ENCODE data around the gene ACTL9.
"Not testable (repeated sequence)": the region's sequence is repeated elsewhere in the genome, so short reads cannot be mapped to it uniquely, and the experiment has no call there.

Gene ACTL9

DNA sequence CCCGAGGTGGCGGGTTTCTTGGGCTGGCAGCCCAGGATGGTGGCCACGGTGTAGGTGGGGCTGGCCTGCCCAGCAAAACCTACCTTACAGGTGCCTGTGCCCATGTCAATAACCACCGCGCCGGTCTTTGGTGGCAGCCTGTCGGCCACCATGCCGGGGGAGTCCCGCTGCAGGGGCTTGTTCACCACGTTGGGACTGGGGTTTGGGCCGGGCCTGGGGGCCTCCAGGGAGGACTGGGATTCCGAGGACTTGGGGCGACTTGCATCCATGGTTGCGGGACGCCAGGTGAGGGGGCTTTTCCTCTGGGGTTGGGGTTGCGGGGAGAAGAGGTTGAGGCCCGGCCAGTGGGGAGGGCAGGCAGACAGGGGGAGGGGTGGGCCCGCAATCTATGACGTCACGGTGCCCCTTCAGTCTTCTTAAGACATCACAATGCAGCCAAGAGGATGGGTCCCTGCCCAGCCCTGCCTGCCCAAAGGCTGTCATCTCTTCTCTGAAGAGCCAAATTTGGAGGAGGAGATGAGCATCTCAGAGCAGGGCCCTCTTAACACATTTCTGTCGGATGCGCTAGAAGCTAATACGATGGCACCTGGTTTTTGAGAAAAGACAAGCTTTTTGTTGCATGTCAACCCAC is at the start of gene ACTL9:
ACTL9 (minus strand) TSS at position 363 of the 631 bp plus-strand sequence; CDS start at position 269, 94 bp downstream.
- H3K4me1 Mint-ChIP-seq (ENCODE audit: low read depth), result peaks cover 59% of the 10 kb centered on the region
- H3K27ac Mint-ChIP-seq, result no peak within 1 kb of the TSS
- no peaks in the 10 kb centered on the region for H3K36me3 Mint-ChIP-seq
- no peak within 1 kb of the TSS for H3K4me3 Mint-ChIP-seq
- no peaks in the 10 kb centered on the region for H3K9me3 Mint-ChIP-seq (ENCODE audit: low read depth)
- H3K27me3 Mint-ChIP-seq, result no peaks in the 10 kb centered on the region

GRCh38 chr19:8739291-8740065 is 40.9 kb upstream of the ACTL9 start:
- not testable (repeated sequence) for H3K9me3 Mint-ChIP-seq (ENCODE audit: low read depth); H3K4me1 Mint-ChIP-seq (ENCODE audit: low read depth); H3K27me3 Mint-ChIP-seq; H3K36me3 Mint-ChIP-seq; H3K4me3 Mint-ChIP-seq; H3K27ac Mint-ChIP-seq

- Mint-ChIP-seq H3K36me3 (no peaks in the 10 kb centered on the region), H3K4me1 (ENCODE audit: low read depth) (no peaks in the 10 kb centered on the region), H3K27me3 (peaks cover under 1% of the 10 kb centered on the region), H3K4me3 (no peak overlapping the region), H3K27ac (no peak overlapping the region), H3K9me3 (ENCODE audit: low read depth) (no peaks in the 10 kb centered on the region)
These were observed 39.8 kb upstream of the ACTL9 start for GRCh38 chr19:8738377-8738776.

DNA sequence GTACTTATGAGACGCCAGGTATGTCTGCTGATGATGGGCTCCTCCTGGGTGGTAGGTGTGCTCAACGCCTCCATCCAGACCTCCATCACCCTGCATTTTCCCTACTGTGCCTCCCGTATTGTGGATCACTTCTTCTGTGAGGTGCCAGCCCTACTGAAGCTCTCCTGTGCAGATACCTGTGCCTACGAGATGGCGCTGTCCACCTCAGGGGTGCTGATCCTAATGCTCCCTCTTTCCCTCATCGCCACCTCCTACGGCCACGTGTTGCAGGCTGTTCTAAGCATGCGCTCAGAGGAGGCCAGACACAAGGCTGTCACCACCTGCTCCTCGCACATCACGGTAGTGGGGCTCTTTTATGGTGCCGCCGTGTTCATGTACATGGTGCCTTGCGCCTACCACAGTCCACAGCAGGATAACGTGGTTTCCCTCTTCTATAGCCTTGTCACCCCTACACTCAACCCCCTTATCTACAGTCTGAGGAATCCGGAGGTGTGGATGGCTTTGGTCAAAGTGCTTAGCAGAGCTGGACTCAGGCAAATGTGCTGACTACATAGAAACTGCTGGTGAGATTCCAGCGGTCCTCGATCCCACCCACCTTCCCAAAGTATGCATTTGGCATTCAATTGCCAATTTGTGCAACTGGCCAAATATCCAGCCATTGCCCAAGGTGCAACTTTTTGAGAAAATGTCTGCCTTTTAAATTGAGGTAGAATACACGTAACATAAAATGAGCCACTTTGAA is 33.0 kb upstream of the ACTL9 start:
- Mint-ChIP-seq H3K36me3 (no peaks in the 10 kb centered on the region), H3K9me3 (ENCODE audit: low read depth) (no peaks in the 10 kb centered on the region), H3K27ac (no peak overlapping the region), H3K4me1 (ENCODE audit: low read depth) (no peaks in the 10 kb centered on the region), H3K4me3 (no peak overlapping the region), H3K27me3 (peaks cover 2% of the 10 kb centered on the region)

GRCh38 chr19:8724276-8724675 is 25.7 kb upstream of the ACTL9 start:
- Mint-ChIP-seq H3K9me3 (ENCODE audit: low read depth) (no peaks in the 10 kb centered on the region), H3K27ac (no peak overlapping the region), H3K27me3 (peaks cover 10% of the 10 kb centered on the region), H3K36me3 (peaks cover 3% of the 10 kb centered on the region), H3K4me1 (ENCODE audit: low read depth) (no peaks in the 10 kb centered on the region), H3K4me3 (no peak overlapping the region)

DNA sequence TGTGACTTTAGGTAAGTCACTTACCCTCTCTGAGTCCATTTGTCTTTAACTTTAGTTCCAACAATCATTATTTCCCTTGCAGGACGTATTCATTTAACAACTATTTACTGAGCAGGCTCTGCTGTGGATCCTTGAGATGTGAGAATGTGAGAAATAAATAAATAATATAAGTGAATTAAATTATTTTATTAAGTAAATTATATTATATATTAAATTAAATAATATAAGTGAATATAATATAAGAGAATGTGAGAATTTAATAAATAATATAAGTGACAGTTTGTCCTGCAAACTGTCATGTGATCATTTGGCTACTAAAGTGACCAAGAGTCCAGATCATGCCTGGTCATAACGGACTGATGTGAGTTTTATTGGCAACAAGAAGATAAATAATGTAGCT is 23.4 kb upstream of the ACTL9 start:
- Mint-ChIP-seq H3K4me1 (ENCODE audit: low read depth) (no peaks in the 10 kb centered on the region), H3K9me3 (ENCODE audit: low read depth) (peaks cover 3% of the 10 kb centered on the region), H3K27ac (no peak overlapping the region), H3K36me3 (peaks cover 5% of the 10 kb centered on the region), H3K27me3 (peaks cover 10% of the 10 kb centered on the region), H3K4me3 (no peak overlapping the region)

- H3K4me1 Mint-ChIP-seq (ENCODE audit: low read depth), result no peaks in the 10 kb centered on the region
- peaks cover 5% of the 10 kb centered on the region for H3K36me3 Mint-ChIP-seq
- H3K9me3 Mint-ChIP-seq (ENCODE audit: low read depth), result peaks cover 3% of the 10 kb centered on the region
- H3K27me3 Mint-ChIP-seq, result peaks cover 8% of the 10 kb centered on the region
- no peak within 1 kb of the TSS for H3K4me3 Mint-ChIP-seq
- H3K27ac Mint-ChIP-seq, result no peak within 1 kb of the TSS
These were observed 22.7 kb upstream of the ACTL9 start, which contains the start of gene OR2Z1 for GRCh38 chr19:8721334-8721733. OR2Z1 (plus strand) TSS chr19:8721634; CDS start chr19:8731029, 9,395 bp downstream.

- not testable (repeated sequence) for H3K4me3 Mint-ChIP-seq; H3K9me3 Mint-ChIP-seq (ENCODE audit: low read depth); H3K27me3 Mint-ChIP-seq; H3K36me3 Mint-ChIP-seq; H3K27ac Mint-ChIP-seq
- H3K4me1 Mint-ChIP-seq (ENCODE audit: low read depth), result peaks cover 15% of the 10 kb centered on the region
These were observed 11.7 kb upstream of the ACTL9 start for GRCh38 chr19:8710337-8710736.

DNA sequence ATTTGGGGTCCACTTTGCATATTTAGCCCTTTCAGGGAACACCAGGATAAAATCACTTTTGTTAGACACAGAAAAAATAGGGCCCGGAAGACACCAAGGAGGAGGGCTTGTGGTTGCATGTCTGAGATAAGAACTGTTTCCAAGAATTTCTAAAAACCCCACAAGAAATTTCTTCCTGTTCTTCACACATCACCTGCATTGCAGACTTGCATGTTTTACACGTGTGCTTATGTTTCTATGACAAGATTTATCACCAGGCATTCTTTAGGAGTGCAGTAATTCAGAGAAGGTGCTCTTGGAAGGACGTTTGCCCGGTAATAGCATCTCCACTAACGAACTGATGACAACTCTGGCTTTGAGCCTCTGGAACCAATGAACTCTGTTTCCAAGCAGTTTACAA is 7.1 kb upstream of the ACTL9 start:
- peak overlapping the region; percentile 74 for H3K27ac Mint-ChIP-seq
- H3K27me3 Mint-ChIP-seq, result no peaks in the 10 kb centered on the region
- H3K4me3 Mint-ChIP-seq, result peak overlapping the region; percentile 24
- peaks cover 57% of the 10 kb centered on the region for H3K4me1 Mint-ChIP-seq (ENCODE audit: low read depth)
- no peaks in the 10 kb centered on the region for H3K9me3 Mint-ChIP-seq (ENCODE audit: low read depth)
- H3K36me3 Mint-ChIP-seq, result no peaks in the 10 kb centered on the region

- Mint-ChIP-seq H3K4me1 (ENCODE audit: low read depth) (peaks cover 60% of the 10 kb centered on the region), H3K4me3 (peak overlapping the region; percentile 24), H3K27ac (peak overlapping the region; percentile 51)
- not testable (repeated sequence) for H3K36me3 Mint-ChIP-seq; H3K27me3 Mint-ChIP-seq; H3K9me3 Mint-ChIP-seq (ENCODE audit: low read depth)
These were observed 6.7 kb upstream of the ACTL9 start for GRCh38 chr19:8705304-8705703.

DNA sequence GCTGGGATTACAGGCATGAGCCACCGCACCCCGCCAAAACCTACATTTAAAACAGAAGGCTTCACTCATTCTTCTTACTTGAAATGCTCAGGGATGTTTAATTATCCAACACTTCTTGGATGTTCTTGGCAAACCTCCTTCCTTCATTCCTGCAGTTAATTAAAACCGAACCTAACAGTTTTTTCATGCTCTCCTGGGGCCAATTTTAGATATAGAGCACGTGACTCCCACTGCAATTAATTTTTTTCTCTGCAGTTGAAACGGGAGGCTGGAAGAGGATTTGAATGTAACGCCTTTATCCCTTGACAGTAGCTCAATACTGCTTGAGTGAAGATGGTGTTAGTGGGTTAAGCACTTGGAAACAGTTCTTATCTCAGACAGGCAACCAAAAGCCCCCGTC is 4.6 kb upstream of the ACTL9 start:
- no peaks in the 10 kb centered on the region for H3K9me3 Mint-ChIP-seq (ENCODE audit: low read depth)
- peaks cover 61% of the 10 kb centered on the region for H3K4me1 Mint-ChIP-seq (ENCODE audit: low read depth)
- no peak overlapping the region for H3K4me3 Mint-ChIP-seq
- no peaks in the 10 kb centered on the region for H3K36me3 Mint-ChIP-seq
- H3K27ac Mint-ChIP-seq, result no peak overlapping the region
- H3K27me3 Mint-ChIP-seq, result no peaks in the 10 kb centered on the region

- no peaks in the 10 kb centered on the region for H3K27me3 Mint-ChIP-seq
- H3K36me3 Mint-ChIP-seq, result no peaks in the 10 kb centered on the region
- no peaks in the 10 kb centered on the region for H3K9me3 Mint-ChIP-seq (ENCODE audit: low read depth)
- H3K4me3 Mint-ChIP-seq, result peak overlapping the region; percentile 60
- H3K27ac Mint-ChIP-seq, result peak overlapping the region; percentile 13
- H3K4me1 Mint-ChIP-seq (ENCODE audit: low read depth), result peaks cover 59% of the 10 kb centered on the region
These were observed 3.8 kb upstream of the ACTL9 start for GRCh38 chr19:8702350-8702749.

DNA sequence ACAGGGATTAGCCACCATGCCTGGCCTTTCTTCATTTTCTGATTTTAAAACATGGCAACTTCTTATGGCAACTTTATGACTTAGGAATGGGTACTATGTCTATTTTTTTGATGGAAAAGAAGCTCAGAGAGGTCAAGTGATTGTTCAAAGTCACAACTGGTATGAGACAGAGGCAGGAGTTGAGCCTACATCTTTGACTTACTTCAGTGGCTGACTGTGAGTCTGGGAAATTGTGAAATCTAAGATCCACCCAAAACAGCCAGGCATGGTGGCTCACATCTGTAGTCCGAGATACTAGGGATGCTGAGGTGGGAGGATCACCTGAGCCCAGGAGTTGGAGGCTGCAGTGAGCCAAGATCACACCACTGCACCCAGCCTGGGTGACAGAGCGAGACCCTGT is 2.4 kb upstream of the ACTL9 start:
- H3K27ac Mint-ChIP-seq, result no peak overlapping the region
- peaks cover 69% of the 10 kb centered on the region for H3K4me1 Mint-ChIP-seq (ENCODE audit: low read depth)
- H3K4me3 Mint-ChIP-seq, result no peak overlapping the region
- no peaks in the 10 kb centered on the region for H3K9me3 Mint-ChIP-seq (ENCODE audit: low read depth)
- H3K27me3 Mint-ChIP-seq, result no peaks in the 10 kb centered on the region
- H3K36me3 Mint-ChIP-seq, result no peaks in the 10 kb centered on the region

DNA sequence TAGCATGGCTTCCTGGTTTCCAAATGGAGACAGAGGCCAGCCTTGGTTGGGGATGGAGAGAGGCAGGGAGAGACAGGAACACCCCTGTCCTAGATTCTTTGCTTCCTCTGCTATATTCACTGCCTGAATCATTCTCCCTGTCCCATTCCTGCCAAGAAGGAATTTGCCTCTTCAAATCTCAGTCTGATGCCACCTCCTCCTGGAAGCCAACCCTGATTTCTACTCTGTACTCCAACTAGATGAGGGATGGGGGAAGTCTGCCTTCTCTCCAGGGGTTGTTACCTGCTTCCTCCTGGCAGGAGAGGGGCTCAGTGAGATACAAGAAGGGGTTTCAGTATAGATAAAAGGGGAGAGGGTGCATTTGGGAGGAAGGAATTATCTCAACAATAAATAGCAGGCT is 1.3 kb upstream of the ACTL9 start:
- peaks cover 65% of the 10 kb centered on the region for H3K4me1 Mint-ChIP-seq (ENCODE audit: low read depth)
- H3K27ac Mint-ChIP-seq, result peak overlapping the region; percentile 47
- H3K36me3 Mint-ChIP-seq, result no peaks in the 10 kb centered on the region
- H3K27me3 Mint-ChIP-seq, result no peaks in the 10 kb centered on the region
- H3K9me3 Mint-ChIP-seq (ENCODE audit: low read depth), result no peaks in the 10 kb centered on the region
- no peak overlapping the region for H3K4me3 Mint-ChIP-seq

- Mint-ChIP-seq H3K27me3 (no peaks in the 10 kb centered on the region), H3K9me3 (ENCODE audit: low read depth) (no peaks in the 10 kb centered on the region), H3K4me3 (no peak overlapping the region), H3K36me3 (no peaks in the 10 kb centered on the region), H3K27ac (no peak overlapping the region), H3K4me1 (ENCODE audit: low read depth) (peaks cover 53% of the 10 kb centered on the region)
These were observed 743 bp downstream of the ACTL9 start for GRCh38 chr19:8697671-8698432.

Data from activated naive CD8-positive, alpha-beta T cell (primary cell).